ENCODE measurements around the gene MMAB. TPM values are rescaled to one million over a fixed set of nuclear protein-coding genes. Genes with fewer than 3 reads are reported as not detected.

MMAB gene
- total and polyA plus RNA-seq, 2 of the 13 experiments (the other 11 are each of a cell fraction or from before 2014, with no cell fraction given): 26.1 to 77.3 TPM

DNA sequence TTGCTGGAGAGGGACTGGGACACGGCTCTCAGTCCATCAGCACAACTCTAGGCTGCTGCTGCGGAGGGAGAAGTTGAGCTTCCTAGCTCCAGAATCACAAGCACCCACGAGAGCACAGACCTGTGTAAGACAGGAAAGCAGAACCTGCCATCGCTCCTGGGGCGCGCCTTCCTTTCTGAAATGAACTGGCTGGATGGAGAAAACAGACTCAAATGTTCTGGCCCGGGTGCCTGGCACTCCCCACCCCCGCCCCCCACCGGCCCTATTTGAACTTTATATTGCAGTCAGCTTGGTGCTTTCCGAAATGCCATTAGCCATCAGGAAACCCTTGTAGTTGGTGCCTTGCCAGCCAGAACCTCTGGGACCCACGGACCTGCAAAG lies 24.1 kb upstream of the MMAB start:
- H2AFZ ChIP-seq (ENCODE audit: low read length): no peak overlapping the region
- DNase-seq (ENCODE audit: low spot score): no peak
- CTCF ChIA-PET (ENCODE audit: low intra/inter-chr PET ratio, low total read pairs): interaction anchor here (1.5 to 3.3 kb wide), 4 partner anchors 16 to 178 kb away, joined by 4 to 31 read pairs (median 7); partner anchors contain the start of gene FAM222A
- 0 out of 2 replicates have a peak, but pooled peaks have one; percentile 2 for TF ChIP-seq ZSCAN25 (CRISPR knock-in tag; IDR thresholded peaks at IDR 0.05)
- 0 out of 2 replicates have a peak, but pooled peaks have one; percentile 0 for TF ChIP-seq MBD4 (IDR thresholded peaks at IDR 0.05; ENCODE audit: borderline replicate concordance, low read length)
- TF ChIP-seq REL (CRISPR knock-in tag; conservative IDR thresholded peaks at IDR 0.05): no peak
- POLR2A ChIA-PET: interaction anchor here (0.8 to 3.7 kb wide), 13 partner anchors 8 to 179 kb away, joined by 3 to 35 read pairs (median 7); partner anchors contain the start of genes FAM222A, MMAB and MVK
- H4K20me1 ChIP-seq (ENCODE audit: insufficient read depth, low read length): no peaks in the 10 kb centered on the region
- H3K4me1 ChIP-seq (ENCODE audit: insufficient read depth, low read length): peaks cover 31% of the 10 kb centered on the region
- peaks cover 4 to 17% of the 10 kb centered on the region in 2 experiments; a peak in 4 of 5 replicates for H3K36me3 ChIP-seq (replicated peaks in 1 of 2; ENCODE audit: control insufficient read depth in 1 of 2, insufficient read depth in 2 of 2, low read length in 2 of 2)
- FAIRE-seq: no peak
- no peaks in the 10 kb centered on the region for H3K79me2 ChIP-seq (ENCODE audit: insufficient read depth, low read length)
- no peaks in the 10 kb centered on the region; a peak in 1 of 5 replicates for H3K27me3 ChIP-seq (ENCODE audit: control insufficient read depth in 1 of 2, insufficient read depth in 2 of 2, low read length in 2 of 2)
- no peak for ATAC-seq
- H3K9me3 ChIP-seq (ENCODE audit: low read length): no peaks in the 10 kb centered on the region
- in situ Hi-C loops (cut with HindIII; ENCODE audit: extremely low pct_ligation_motif_present, low pct_unique_long_range_greater_than_20kb) (loop anchor here (5.0 kb wide), 2 partner anchors 115 to 175 kb away; partner anchors contain the start of gene FAM222A), intact Hi-C loops (cut with micrococcal nuclease; ENCODE audit: unreplicated experiment) (loop anchor here (1.0 to 5.0 kb wide), 3 partner anchors 80 to 178 kb away; no protein-coding TSS in a partner anchor)
- no peak overlapping the region for H3K4me2 ChIP-seq (ENCODE audit: low read depth, low read length)
- BruUV-seq (replicated peaks): no TSS peak
- no peak overlapping the region for H3K9ac ChIP-seq (ENCODE audit: insufficient read depth, low read depth, low read length)
- H3K27ac ChIP-seq (ENCODE audit: extremely low read length, insufficient read depth, low read length): peak overlapping the region; percentile 5
- WGBS (ENCODE audit: low lambda C conversion rate): 67% methylated on average over 8 of the region's 11 CpGs
- H3K4me3 ChIP-seq (replicated peaks in 1 of 3; ENCODE audit: insufficient read depth in 1 of 3, low read depth in 2 of 3, low read length in 3 of 3): no peak overlapping the region

DNA sequence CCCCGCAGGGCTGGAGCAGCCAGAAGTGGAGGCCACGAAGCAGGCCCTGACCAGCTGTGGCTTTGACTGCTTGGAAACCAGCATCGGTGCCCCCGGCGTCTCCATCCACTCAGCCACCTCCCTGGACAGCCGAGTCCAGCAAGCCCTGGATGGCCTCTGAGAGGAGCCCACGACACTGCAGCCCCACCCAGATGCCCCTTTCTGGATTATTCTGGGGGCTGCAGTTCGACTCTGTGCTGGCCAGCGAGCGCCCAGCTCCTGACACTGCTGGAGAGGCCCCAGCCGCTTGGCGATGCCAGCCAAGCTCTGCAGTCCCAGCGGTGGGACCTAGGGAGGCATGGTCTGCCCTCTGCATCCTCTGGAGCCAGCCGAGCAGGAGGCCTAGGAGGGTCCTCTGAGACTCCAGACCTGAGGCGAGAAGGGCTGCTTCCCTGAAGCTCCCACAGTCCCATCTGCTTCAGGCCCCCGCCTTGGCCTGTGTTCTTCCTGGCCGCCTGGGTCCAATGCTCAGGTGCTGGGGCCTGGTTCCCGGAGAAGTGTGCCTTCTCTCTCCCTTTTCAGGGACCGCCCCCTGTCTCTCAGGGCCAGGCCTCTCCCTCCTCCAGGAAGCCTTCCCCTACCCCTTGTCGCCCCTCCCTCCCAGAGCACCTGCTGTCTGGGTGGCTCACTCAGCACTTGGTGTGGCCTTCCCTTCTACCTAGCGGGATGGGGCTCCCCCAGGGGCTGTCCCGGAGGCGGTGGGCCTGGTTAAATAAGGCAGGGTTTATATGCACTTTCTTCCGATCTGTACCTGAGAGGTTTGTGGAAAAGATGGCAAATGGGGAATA lies 23.3 kb upstream of the MMAB start:
- H3K4me2 ChIP-seq (ENCODE audit: low read depth, low read length): no peak overlapping the region
- CTCF ChIA-PET (ENCODE audit: low intra/inter-chr PET ratio, low total read pairs): interaction anchor here (1.5 to 3.3 kb wide), 2 partner anchors 16 to 178 kb away, joined by 7 to 31 read pairs; no protein-coding TSS in a partner anchor
- H3K27ac ChIP-seq (ENCODE audit: extremely low read length, insufficient read depth, low read length): no peak overlapping the region
- H3K4me3 ChIP-seq (replicated peaks in 1 of 3; ENCODE audit: insufficient read depth in 1 of 3, low read depth in 2 of 3, low read length in 3 of 3): no peak overlapping the region
- BruUV-seq (replicated peaks): no TSS peak
- 95% methylated on average over 8 of the region's 24 CpGs for WGBS (ENCODE audit: low lambda C conversion rate)
- no peak overlapping the region for H2AFZ ChIP-seq (ENCODE audit: low read length)
- H3K4me1 ChIP-seq (ENCODE audit: insufficient read depth, low read length): peaks cover 28% of the 10 kb centered on the region
- H3K79me2 ChIP-seq (ENCODE audit: insufficient read depth, low read length): no peaks in the 10 kb centered on the region
- no peaks in the 10 kb centered on the region for H3K9me3 ChIP-seq (ENCODE audit: low read length)
- H3K9ac ChIP-seq (ENCODE audit: insufficient read depth, low read depth, low read length): no peak overlapping the region
- peaks cover 4 to 23% of the 10 kb centered on the region in 2 experiments; a peak in 4 of 5 replicates for H3K36me3 ChIP-seq (replicated peaks in 1 of 2; ENCODE audit: control insufficient read depth in 1 of 2, insufficient read depth in 2 of 2, low read length in 2 of 2)
- intact Hi-C loops (cut with micrococcal nuclease; ENCODE audit: unreplicated experiment): loop anchor here (1.0 to 5.0 kb wide), 3 partner anchors 79 to 179 kb away; no protein-coding TSS in a partner anchor
- in situ Hi-C loops (cut with HindIII; ENCODE audit: extremely low pct_ligation_motif_present, low pct_unique_long_range_greater_than_20kb): loop anchor here (5.0 kb wide), 2 partner anchors 116 to 176 kb away; partner anchors contain the start of gene FAM222A
- POLR2A ChIA-PET: interaction anchor here (1.1 to 3.7 kb wide), 6 partner anchors 8 to 180 kb away, joined by 3 to 26 read pairs (median 11); partner anchors contain the start of genes MMAB and MVK
- no peaks in the 10 kb centered on the region for H4K20me1 ChIP-seq (ENCODE audit: insufficient read depth, low read length)
- FAIRE-seq: no peak
- no peak for ATAC-seq
- TF ChIP-seq ZNF354B (CRISPR knock-in tag; IDR thresholded peaks at IDR 0.05): no peak
- TF ChIP-seq ZNF766 (CRISPR knock-in tag; IDR thresholded peaks at IDR 0.05; ENCODE audit: borderline replicate concordance): no peak
- no peak for TF ChIP-seq RFX1 (IDR thresholded peaks at IDR 0.05)
- no peak for TF ChIP-seq ZKSCAN1 (IDR thresholded peaks at IDR 0.05; ENCODE audit: low read length)
- TF ChIP-seq, protein P1, sequence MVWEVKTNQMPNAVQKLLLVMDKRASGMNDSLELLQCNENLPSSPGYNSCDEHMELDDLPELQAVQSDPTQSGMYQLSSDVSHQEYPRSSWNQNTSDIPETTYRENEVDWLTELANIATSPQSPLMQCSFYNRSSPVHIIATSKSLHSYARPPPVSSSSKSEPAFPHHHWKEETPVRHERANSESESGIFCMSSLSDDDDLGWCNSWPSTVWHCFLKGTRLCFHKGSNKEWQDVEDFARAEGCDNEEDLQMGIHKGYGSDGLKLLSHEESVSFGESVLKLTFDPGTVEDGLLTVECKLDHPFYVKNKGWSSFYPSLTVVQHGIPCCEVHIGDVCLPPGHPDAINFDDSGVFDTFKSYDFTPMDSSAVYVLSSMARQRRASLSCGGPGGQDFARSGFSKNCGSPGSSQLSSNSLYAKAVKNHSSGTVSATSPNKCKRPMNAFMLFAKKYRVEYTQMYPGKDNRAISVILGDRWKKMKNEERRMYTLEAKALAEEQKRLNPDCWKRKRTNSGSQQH (CRISPR knock-in tag; IDR thresholded peaks at IDR 0.05; ENCODE audit: low read depth): no peak
- TF ChIP-seq, protein P2, sequence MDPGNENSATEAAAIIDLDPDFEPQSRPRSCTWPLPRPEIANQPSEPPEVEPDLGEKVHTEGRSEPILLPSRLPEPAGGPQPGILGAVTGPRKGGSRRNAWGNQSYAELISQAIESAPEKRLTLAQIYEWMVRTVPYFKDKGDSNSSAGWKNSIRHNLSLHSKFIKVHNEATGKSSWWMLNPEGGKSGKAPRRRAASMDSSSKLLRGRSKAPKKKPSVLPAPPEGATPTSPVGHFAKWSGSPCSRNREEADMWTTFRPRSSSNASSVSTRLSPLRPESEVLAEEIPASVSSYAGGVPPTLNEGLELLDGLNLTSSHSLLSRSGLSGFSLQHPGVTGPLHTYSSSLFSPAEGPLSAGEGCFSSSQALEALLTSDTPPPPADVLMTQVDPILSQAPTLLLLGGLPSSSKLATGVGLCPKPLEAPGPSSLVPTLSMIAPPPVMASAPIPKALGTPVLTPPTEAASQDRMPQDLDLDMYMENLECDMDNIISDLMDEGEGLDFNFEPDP (CRISPR knock-in tag; conservative IDR thresholded peaks at IDR 0.05): no peak
- no peak for TF ChIP-seq ZBTB7B (CRISPR knock-in tag; IDR thresholded peaks at IDR 0.05)
- no peak for TF ChIP-seq KLF16 (CRISPR knock-in tag; IDR thresholded peaks at IDR 0.05)
- TF ChIP-seq ZFY (CRISPR knock-in tag; IDR thresholded peaks at IDR 0.05): no peak
- TF ChIP-seq HNF4G (IDR thresholded peaks at IDR 0.05; ENCODE audit: borderline replicate concordance, low read depth, low read length): no peak
- no peak for TF ChIP-seq HNF4G (CRISPR knock-in tag; IDR thresholded peaks at IDR 0.05; ENCODE audit: borderline replicate concordance, low read depth)
- H3K27me3 ChIP-seq (ENCODE audit: control insufficient read depth in 1 of 2, insufficient read depth in 2 of 2, low read length in 2 of 2): no peaks in the 10 kb centered on the region; a peak in 1 of 5 replicates
- no peak for DNase-seq (ENCODE audit: low spot score)

Data from HepG2 (cell line).